ENCODE data around the gene ANKS1B. TPM values are rescaled to one million over a fixed set of nuclear protein-coding genes. Genes with fewer than 3 reads are reported as not detected.

Gene ANKS1B
- total and polyA plus RNA-seq, 10 of the 15 experiments (the other 5 are each of a cell fraction or from before 2014, with no cell fraction given), result 0.16 to 1.3 (median 0.82) TPM; not detected in 7

DNA sequence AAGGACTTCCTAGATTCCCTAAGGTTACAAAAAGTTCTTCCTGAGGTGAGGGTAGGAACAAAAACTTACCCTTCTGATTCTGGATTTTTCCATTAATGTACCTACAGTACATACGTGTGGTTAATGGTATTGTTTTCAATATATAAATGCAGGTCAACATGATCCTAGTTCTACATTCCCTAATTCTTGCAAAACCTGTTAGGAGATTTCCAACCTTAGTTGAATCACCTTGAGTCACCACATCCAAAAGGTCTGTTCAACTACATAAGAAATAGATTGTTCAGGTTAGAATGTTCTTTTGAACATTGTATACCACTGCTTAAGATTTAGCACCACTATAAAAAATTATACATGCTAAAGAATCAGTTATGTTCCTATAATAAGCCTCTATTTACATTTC is 218.3 kb downstream of the ANKS1B start:
- no peak overlapping the region for H3K4me2 ChIP-seq (ENCODE audit: control insufficient read depth, insufficient read depth)

More for the DNA sequence above, 218.3 kb downstream of the ANKS1B start:
- DNase-seq (ENCODE audit: low read depth, low spot score), result no peak
- SMC1A ChIA-PET (ENCODE audit: uncharacterized antibody, unreplicated experiment), result interaction anchor here (0.9 to 2.1 kb wide), 3 partner anchors 8 to 722 kb away, joined by 4 to 14 read pairs (median 4); no protein-coding TSS in a partner anchor
- FAIRE-seq, result no peak
- POLR2A ChIA-PET, result no interaction called here
- 31% methylated on average over 1 of the region's 1 CpG for WGBS (ENCODE audit: insufficient coverage, insufficient replicate concordance, low lambda C conversion rate, missing lambda C conversion rate)
- no peak overlapping the region for H3K4me3 ChIP-seq
- H3K27ac ChIP-seq (ENCODE audit: control insufficient read depth, insufficient read depth), result no peak overlapping the region
- no peaks in the 10 kb centered on the region for H4K20me1 ChIP-seq (ENCODE audit: control insufficient read depth, insufficient read depth)
- no peak for ATAC-seq
- H3K9me3 ChIP-seq (replicated peaks; ENCODE audit: control insufficient read depth, insufficient read depth, low read length), result no peaks in the 10 kb centered on the region
- intact Hi-C loops (cut with micrococcal nuclease; ENCODE audit: unreplicated experiment), result no loop called here
- H2AFZ ChIP-seq (ENCODE audit: control insufficient read depth, low read depth, low read length), result no peak overlapping the region
- TF ChIP-seq NFXL1 (IDR thresholded peaks at IDR 0.05; ENCODE audit: borderline replicate concordance) (no peak), NFYB (IDR thresholded peaks at IDR 0.05; ENCODE audit: insufficient read depth, low read depth, low read length) (no peak), FOXM1 (IDR thresholded peaks at IDR 0.05; ENCODE audit: low read depth, low read length) (no peak), FOXK2 (IDR thresholded peaks at IDR 0.05) (no peak), TBL1XR1 (IDR thresholded peaks at IDR 0.05; ENCODE audit: low read depth, low read length) (no peak), SPI1 (IDR thresholded peaks at IDR 0.05; ENCODE audit: borderline replicate concordance, insufficient read depth, low read depth, low read length) (no peak), SUZ12 (IDR thresholded peaks at IDR 0.05; ENCODE audit: unreplicated experiment) (no peak)
- TF ChIP-seq, protein P1, sequence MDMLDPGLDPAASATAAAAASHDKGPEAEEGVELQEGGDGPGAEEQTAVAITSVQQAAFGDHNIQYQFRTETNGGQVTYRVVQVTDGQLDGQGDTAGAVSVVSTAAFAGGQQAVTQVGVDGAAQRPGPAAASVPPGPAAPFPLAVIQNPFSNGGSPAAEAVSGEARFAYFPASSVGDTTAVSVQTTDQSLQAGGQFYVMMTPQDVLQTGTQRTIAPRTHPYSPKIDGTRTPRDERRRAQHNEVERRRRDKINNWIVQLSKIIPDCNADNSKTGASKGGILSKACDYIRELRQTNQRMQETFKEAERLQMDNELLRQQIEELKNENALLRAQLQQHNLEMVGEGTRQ (IDR thresholded peaks at IDR 0.05; ENCODE audit: borderline replicate concordance, low read depth, low read length), result no peak
- TF ChIP-seq, protein P2, sequence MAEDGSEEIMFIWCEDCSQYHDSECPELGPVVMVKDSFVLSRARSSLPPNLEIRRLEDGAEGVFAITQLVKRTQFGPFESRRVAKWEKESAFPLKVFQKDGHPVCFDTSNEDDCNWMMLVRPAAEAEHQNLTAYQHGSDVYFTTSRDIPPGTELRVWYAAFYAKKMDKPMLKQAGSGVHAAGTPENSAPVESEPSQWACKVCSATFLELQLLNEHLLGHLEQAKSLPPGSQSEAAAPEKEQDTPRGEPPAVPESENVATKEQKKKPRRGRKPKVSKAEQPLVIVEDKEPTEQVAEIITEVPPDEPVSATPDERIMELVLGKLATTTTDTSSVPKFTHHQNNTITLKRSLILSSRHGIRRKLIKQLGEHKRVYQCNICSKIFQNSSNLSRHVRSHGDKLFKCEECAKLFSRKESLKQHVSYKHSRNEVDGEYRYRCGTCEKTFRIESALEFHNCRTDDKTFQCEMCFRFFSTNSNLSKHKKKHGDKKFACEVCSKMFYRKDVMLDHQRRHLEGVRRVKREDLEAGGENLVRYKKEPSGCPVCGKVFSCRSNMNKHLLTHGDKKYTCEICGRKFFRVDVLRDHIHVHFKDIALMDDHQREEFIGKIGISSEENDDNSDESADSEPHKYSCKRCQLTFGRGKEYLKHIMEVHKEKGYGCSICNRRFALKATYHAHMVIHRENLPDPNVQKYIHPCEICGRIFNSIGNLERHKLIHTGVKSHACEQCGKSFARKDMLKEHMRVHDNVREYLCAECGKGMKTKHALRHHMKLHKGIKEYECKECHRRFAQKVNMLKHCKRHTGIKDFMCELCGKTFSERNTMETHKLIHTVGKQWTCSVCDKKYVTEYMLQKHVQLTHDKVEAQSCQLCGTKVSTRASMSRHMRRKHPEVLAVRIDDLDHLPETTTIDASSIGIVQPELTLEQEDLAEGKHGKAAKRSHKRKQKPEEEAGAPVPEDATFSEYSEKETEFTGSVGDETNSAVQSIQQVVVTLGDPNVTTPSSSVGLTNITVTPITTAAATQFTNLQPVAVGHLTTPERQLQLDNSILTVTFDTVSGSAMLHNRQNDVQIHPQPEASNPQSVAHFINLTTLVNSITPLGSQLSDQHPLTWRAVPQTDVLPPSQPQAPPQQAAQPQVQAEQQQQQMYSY (CRISPR knock-in tag; IDR thresholded peaks at IDR 0.05), result no peak
- TF ChIP-seq, protein P3, sequence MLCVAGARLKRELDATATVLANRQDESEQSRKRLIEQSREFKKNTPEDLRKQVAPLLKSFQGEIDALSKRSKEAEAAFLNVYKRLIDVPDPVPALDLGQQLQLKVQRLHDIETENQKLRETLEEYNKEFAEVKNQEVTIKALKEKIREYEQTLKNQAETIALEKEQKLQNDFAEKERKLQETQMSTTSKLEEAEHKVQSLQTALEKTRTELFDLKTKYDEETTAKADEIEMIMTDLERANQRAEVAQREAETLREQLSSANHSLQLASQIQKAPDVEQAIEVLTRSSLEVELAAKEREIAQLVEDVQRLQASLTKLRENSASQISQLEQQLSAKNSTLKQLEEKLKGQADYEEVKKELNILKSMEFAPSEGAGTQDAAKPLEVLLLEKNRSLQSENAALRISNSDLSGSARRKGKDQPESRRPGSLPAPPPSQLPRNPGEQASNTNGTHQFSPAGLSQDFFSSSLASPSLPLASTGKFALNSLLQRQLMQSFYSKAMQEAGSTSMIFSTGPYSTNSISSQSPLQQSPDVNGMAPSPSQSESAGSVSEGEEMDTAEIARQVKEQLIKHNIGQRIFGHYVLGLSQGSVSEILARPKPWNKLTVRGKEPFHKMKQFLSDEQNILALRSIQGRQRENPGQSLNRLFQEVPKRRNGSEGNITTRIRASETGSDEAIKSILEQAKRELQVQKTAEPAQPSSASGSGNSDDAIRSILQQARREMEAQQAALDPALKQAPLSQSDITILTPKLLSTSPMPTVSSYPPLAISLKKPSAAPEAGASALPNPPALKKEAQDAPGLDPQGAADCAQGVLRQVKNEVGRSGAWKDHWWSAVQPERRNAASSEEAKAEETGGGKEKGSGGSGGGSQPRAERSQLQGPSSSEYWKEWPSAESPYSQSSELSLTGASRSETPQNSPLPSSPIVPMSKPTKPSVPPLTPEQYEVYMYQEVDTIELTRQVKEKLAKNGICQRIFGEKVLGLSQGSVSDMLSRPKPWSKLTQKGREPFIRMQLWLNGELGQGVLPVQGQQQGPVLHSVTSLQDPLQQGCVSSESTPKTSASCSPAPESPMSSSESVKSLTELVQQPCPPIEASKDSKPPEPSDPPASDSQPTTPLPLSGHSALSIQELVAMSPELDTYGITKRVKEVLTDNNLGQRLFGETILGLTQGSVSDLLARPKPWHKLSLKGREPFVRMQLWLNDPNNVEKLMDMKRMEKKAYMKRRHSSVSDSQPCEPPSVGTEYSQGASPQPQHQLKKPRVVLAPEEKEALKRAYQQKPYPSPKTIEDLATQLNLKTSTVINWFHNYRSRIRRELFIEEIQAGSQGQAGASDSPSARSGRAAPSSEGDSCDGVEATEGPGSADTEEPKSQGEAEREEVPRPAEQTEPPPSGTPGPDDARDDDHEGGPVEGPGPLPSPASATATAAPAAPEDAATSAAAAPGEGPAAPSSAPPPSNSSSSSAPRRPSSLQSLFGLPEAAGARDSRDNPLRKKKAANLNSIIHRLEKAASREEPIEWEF (IDR thresholded peaks at IDR 0.05; ENCODE audit: insufficient replicate concordance, low read depth, low read length), result no peak
- TF ChIP-seq, protein P4, sequence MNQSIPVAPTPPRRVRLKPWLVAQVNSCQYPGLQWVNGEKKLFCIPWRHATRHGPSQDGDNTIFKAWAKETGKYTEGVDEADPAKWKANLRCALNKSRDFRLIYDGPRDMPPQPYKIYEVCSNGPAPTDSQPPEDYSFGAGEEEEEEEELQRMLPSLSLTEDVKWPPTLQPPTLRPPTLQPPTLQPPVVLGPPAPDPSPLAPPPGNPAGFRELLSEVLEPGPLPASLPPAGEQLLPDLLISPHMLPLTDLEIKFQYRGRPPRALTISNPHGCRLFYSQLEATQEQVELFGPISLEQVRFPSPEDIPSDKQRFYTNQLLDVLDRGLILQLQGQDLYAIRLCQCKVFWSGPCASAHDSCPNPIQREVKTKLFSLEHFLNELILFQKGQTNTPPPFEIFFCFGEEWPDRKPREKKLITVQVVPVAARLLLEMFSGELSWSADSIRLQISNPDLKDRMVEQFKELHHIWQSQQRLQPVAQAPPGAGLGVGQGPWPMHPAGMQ (IDR thresholded peaks at IDR 0.05; ENCODE audit: borderline replicate concordance), result no peak
- in situ Hi-C loops (cut with MboI), result loop anchor here (5.0 kb wide), 1 partner anchor 724 kb away; no protein-coding TSS in a partner anchor
- CTCF ChIA-PET, result interaction anchor here (1.3 to 2.2 kb wide), 6 partner anchors 18 to 723 kb away, joined by 3 to 47 read pairs (median 16); no protein-coding TSS in a partner anchor
- H3K79me2 ChIP-seq (ENCODE audit: control insufficient read depth, insufficient read depth, low read length), result no peaks in the 10 kb centered on the region
- H3K4me1 ChIP-seq (ENCODE audit: control insufficient read depth, insufficient read depth, low read length), result no peaks in the 10 kb centered on the region
- RAD21 ChIA-PET (ENCODE audit: unreplicated experiment), result interaction anchor here (1.4 to 2.1 kb wide), 3 partner anchors 109 to 724 kb away, joined by 3 to 19 read pairs (median 5); no protein-coding TSS in a partner anchor
- no peaks in the 10 kb centered on the region for H3K27me3 ChIP-seq (replicated peaks in 1 of 2; ENCODE audit: control insufficient read depth in 2 of 2, insufficient read depth in 2 of 2, low read length in 1 of 2)
- H3K9ac ChIP-seq (ENCODE audit: control insufficient read depth, insufficient read depth, low read length), result no peak overlapping the region
- no TSS peak for BruUV-seq (replicated peaks)
- no peaks in the 10 kb centered on the region for H3K36me3 ChIP-seq (ENCODE audit: control insufficient read depth in 2 of 2, insufficient read depth in 2 of 2, low read length in 1 of 2)
